Breast epithelium (tissue), 3 donors: ENCODE measurements around the gene AGR3.

Experiments
- CTCF ChIP-seq, 3 donors: fragments of 450-650 bp; IDR thresholded peaks; one replicate each; pipeline ENCODE4 v1.5.1; 2016 to 2017; ENCODE audit warnings: antibody characterized with exemption in 3 of 3, mild to moderate bottlenecking in 3 of 3, moderate library complexity in 3 of 3
- POLR2A ChIP-seq: fragments of 450-650 bp; IDR thresholded peaks from one replicate; pipeline ENCODE4 v1.6.1; 2016; ENCODE audit warnings: antibody characterized with exemption, mild to moderate bottlenecking, moderate library complexity

GRCh38 chr7:16810573-16810972 is 71.2 kb downstream of the AGR3 start:
- TF ChIP-seq POLR2A (no peak), CTCF (IDR thresholded peaks at IDR 0.05) (no peak)
